HG02852 (cell line): Measurements from ENCODE around the gene KLHL35.

Experiments
- ATAC-seq: cut with Tn5 transposase; IDR thresholded peaks from one replicate; pipeline ENCODE4 v1.9.1; 2021; ENCODE audit warnings: mild to moderate bottlenecking, moderate library complexity; ENCODE audit not compliant: unreplicated experiment

Gene KLHL35

DNA sequence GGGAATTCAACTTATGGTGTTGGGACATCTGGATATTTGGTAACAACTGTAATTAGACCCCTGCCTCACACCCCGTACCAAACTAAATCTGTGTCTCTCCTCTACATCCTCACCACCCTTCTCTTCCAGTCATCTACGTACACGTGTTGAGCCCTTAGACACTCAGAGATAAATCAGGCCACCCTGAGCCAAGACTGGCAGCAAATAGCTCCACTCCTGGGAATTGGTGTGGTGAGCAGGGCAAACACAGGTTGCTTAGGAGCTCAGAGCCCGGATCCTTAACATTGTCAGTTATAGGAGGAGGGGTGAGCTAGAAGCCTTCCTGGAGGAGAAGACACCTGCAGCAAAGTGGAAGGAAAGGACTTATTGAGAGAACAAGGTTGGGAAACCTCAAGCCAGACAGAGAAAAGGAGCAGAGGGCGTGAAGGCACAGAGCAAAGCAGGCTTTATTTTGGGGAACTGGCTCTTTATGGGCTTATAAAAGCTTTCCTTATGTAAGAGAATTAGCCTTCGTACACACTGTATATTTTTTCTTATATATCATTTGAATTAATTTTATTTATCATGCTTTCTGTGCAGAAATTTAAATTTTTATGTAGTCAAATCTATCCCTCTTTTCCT lies 36.9 kb upstream of the KLHL35 start:
- ATAC-seq = no peak

DNA sequence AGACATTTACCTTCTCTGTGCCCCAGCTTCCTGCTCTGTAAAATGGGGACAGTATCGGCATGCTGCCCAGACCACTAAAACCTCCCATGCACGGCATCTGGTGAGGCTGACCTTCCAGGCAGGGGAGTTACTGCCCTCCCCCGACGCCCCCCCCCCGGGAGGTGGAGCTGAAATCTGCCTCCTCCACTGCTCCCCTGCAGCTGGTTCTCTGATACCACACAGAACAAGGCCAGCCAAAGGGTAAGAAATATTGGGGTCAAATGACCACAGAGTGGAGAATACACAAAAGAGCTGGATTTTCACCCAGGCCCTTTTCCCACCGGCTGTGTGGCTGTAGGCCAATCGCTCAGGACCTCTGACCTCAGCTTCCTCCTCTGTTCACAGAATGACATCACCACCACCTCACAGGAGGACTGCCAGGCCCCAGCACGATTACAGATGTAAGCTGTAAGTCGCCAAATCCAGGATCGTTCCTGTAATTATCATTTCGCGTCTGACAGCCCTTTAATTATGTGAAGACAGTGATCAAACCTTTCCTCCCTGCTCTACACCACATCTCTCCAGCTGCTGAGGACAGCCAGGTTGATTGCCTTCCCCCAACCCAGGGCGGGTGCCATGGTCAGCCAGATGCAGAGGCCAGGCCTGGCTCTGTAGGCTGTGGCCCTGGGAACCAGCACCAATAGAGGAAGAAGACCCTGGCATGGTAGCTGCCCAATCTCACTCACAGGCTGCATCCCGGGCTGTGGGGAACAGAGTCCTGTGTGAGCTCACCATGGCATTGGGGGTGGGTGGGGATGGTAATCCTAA lies 35.7 kb upstream of the KLHL35 start:
- no peak for ATAC-seq

DNA sequence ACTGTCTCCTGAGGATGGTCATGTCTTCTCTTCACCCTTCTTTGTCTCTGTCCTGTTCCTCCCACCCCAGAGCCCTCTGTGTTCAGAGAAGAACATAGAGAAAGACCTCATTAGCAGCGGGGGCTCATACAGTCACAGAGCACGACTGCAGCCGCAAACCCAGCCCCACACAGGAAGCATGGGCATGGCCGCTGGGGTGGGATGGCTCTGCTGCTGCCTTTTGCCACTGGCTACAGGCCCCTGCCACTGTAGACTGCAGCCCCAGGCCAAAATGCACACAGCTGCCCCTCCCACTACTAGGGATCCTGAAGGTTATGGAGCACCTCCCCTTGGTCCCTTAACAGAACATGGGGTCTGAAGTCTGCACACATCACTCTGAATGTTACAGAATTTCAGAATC lies 34.9 kb upstream of the KLHL35 start:
- ATAC-seq = no peak

DNA sequence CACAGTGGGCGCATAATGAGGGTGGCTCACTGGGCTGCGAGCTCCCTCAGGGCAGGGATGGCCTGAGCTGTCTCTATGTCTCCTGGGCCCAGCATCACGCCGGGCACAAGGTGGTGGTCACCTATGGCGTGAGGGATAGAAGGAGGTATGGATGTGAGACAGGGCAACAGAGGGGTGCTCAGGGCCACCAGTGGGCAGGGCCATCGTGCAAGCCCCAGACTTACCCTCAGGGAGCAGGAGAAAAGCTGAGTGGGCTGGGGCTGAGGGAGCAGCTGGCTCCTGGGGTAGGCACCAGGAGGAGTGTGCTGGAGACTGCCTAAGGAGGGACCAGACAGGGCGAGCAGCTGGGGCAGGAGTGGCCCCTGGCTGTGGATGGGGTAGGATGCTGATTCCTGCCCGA lies 34.3 kb upstream of the KLHL35 start:
- ATAC-seq = no peak

DNA sequence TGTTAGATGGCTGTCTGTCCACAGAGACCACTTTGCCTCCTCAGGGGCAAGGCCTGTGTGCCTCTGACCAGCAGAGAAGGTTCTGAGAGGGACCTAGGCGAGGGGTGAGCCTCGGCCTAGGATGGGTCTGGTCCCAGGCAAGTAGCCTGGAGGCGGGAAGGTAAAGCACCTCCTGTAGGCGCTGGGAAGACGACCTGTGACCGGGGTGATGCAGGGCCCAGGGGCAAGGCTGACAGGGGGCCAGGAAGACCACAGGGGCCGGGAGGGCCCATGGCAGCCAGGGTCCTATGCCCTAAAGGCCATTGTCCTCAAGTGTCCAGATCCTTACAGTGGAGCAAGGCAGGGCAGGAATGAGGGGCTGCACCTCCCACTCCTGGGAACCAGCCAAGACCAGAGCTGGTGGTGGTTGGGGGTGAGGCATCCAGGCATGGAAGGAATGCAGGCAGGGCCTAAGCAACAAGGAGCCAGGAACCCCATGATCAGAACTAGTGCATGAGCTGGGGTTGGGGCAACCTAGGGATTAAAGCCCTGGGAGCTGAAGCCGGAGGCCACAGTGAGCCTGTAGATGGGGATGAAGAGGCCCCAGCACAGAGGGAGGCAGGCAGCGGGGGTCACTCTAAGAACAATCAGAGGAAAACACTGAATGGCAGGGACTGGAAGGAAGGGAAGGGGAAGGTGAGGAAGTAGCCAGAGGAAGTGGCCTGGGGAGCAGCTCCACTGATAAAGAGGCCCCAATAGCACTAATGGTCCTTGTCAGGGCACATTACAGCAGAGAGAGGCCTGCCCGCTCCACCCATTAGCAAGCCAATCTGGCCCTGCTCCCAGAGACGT lies 32.9 kb upstream of the KLHL35 start:
- no peak for ATAC-seq

DNA sequence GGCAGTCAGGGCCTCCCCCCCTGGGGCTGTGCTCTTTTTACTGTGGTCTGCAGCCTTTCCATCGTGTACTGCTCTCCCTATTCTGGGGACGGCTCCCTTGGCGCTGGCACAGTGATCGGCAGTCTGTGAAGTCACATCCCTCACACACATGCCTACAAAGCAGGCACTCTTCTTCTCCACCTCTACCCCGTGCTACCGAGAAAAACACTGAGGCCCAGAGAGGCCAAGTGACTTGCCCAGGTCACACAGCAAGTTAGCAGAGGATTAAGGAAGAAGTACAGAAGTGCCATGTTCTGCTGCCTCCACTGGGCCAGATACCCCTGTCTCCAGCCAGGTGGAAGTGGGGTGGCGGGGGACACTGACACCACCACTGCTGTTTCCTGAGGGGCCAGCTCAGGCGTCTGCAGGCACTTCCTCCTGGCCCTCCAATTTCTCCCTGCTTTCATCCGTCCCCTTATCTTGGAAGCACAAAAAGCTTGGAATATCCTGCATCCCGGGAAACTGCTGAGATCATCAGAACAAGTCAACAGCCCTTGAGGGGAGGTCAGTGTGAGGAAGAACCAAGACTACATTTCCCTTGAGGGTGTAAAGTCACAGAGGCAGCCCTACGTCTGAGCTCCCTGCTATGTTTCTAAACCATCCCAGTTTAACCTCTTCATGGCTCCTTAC lies 30.2 kb upstream of the KLHL35 start:
- ATAC-seq = no peak

DNA sequence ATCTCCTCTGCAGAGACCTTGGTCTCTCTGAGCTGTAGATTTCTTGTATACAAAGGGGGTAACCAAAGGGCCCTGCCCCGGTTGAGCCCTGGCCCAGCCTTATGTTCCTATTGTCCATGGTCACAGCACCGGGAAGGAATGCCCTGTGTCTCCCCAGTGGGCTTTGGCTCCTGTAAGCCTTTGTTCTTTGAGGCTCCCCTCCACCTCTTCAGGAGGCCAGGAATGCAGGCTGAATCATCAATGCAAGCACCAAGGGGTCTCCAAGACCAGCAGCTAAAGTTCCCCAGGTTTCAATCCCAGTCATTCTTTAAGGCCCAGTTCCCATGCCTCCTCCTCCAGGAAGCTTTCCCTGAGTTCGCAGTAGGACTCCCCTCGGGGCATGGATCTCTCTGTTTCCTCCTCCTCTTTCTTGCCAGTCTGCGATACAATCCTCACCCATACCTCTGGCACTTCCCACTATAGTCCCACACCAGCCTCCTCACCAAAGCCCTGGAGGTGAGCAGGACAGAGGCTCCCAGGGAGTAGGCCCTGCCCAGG lies 29.2 kb upstream of the KLHL35 start:
- ATAC-seq = no peak

DNA sequence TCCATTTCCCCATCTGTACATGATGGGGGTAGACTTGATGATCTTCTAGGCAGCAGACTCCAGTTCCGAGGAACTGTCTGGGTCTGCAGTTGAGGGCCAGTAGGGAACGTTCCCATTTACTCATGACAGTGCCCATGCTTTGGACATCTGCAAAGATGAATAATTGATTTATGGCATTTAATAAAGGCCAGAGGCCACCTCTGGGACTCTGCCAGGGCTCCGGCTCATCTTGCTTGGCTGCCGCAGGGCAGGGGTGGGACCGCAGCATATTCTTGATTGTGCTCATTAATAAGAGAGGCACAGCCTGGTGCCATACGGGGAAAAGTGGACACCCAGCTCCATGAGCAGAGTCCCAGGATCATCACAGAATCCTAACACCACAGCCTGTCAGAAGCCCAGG lies 28.1 kb upstream of the KLHL35 start:
- no peak for ATAC-seq

DNA sequence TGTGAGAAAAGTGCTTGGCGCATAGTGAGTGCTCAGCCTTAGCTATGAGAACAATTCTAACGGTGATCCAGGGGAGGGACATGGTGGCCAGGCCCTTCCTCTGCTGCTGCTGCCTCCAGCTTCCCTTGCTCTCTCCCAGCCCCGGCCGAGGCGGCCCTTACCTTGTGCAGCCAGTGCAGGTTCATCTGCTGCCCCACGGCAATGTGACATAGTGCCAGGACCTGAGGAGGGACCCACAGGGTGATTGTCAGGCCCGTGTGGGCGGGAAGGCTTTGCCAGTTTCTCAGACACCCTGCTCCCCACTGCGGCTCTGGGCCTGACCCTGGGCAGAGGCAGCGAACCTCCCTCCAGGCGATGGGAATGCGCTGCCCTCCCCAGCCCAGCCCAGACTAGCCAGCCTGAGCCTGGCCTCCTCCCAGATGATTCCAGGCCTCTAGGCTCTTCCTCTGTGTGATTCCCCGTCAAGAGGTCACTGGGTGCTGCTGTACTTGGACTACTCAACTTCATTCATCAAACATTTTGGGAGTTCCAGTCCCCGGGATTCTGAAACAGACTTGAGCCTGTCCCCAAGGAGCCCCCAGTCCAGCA lies 23.7 kb upstream of the KLHL35 start:
- ATAC-seq = no peak

DNA sequence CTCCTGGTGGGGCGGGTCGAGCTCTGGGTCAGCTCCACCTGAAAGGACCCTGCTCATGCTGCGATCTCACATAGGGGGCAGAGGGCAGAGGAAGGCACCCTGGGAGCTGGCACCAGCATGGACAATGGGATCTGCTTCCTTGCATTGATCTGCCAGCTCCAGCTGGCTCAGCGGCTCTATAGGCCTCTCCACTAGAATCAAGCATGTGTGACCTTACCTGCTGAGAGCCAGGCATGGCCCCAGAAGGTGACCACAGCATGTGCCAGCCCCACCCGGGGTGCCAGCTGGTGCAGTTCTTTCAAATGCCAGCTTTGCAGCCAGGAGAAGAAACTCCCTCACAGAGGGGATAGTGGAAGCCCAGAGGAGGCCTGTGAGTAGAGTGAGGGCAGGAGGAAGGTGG lies 22.0 kb upstream of the KLHL35 start:
- ATAC-seq = no peak

DNA sequence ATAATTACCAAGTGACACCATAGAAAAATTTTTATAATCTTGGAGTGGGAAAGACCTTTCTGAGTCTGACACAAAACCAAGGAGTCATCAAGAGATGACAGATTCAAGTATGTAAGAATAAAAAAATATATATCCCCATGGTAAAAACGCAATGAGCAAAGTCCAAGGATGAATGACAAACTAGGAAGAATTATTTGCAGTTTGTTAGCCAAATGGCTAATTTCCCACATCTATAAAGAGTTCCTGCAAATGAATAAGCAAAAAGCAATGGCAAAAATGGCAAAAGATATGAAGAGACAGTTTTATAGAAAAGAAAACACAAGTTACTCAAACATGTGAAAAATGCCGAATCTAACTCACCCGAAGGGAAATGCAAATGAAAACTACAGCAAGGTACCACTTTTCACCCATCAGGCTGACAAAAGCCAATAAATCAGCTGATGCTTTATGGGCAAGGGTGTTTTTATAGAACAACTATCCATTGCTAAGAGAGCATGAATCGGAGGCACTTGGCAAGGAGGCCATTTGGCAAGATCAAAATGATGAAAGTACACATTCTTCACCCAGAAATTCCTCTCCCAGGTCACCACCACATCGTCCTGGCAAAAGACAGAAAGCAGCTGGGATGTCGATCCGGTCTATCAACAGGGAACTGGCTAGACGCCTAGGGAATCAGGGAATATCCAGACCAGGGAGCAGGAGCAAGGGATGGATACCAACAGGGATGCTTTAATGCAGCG lies 21.1 kb upstream of the KLHL35 start:
- no peak for ATAC-seq

DNA sequence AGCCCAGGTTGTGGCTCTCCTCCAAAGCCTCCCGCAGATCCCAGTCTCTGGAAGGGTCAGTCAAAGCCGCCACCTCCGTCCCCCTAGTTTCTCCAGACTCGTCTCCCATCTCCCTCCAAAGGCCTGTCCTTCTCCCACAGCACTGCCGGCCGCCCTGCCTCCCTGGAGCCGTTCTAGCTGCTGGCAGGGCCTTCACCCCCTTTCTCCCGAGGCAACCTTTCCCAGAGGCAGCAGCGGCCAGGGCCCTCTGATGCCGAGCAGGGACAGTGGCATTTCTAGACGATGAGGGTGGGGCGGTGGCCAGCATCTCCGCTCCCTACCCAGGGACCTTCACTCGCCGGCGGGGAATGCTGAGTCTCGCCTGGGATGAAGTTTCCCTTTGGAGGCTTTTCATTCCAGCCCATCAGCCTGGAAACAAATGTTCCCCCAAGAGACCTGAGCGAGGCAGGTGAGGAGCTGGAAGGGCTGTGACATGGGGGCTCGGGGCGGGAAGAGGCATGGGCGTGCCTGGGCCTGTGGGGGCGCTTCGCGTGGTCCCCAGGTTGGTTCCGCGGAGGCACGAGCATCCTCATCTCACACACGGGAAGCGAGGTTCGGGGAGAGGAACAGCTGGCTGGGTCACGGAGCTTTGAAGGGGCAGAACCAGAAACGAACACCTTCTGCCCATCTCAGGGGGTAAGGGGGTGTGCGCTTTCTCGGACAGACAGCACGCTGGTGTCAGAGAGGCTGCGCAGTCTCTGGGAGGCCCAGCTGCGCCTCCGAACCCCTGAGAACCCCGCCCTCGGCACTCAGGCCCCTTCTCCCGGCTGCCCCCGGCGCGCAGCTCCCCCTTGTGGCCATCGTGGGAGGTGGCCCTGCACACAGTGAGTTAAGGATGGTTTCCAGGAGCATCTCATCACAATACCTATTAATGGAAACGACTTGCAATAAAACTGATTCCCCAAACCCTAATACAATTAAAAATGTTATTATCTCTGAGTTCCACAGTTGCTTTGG lies 18.1 kb upstream of the KLHL35 start:
- ATAC-seq = no peak

DNA sequence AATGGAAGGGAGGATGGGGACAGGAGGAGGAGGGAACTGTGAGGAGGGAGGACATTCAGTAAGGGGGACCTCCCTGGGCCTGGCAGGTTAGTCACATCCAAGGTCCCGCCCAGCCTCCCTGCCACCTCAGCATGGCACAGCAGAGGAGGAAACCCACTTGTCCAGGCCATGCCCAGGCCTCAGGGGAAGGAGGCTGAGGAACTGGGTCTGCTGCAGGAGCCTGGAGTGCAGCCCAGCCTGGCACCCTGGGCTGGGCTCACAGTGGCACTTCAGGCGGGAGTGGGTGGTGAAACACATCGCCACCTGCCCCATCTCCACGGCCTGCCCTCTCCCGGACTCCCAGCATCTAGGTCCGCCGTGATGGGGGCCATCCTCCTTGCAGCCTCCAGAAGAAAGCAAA lies 17.2 kb upstream of the KLHL35 start:
- ATAC-seq = no peak

DNA sequence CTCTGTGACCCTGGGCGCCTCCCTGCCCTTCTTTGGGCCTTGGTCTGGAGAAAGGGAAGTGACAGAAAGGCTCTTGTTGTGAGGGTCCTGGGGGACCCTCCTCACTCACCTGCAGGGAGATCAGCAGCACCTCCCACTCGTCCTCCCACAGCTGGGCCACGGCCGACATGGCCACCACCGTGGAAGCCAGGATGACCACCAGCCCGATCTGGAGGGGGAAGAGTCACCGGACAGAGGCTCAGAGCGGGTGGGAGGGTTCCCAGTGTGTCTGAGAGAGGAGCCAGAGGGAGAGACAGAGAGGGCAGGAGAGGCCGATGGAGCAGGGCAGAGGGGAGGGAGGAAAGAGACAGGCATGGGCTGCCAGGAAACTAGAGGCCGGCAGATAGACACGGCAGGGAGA lies 16.8 kb upstream of the KLHL35 start:
- ATAC-seq = no peak

DNA sequence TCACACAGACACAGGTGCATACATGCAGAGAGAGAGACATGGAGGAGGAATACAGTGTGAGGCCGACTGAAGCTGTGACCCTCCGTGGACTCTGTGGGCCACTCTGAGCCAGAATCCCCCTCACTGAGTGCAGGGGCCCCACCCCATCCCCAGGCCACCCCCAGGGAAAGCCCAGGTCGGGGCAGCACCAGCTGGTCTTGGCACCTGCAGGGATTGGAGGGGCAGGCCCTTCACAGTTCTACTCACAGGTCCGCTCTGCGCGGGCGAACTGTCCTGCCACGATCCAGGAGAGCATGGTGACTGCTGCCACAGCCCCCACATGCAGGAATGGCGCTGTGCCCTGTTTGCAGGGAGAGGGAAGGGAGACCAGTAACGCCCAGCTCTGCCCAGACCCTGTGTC lies 16.3 kb upstream of the KLHL35 start:
- ATAC-seq = no peak

DNA sequence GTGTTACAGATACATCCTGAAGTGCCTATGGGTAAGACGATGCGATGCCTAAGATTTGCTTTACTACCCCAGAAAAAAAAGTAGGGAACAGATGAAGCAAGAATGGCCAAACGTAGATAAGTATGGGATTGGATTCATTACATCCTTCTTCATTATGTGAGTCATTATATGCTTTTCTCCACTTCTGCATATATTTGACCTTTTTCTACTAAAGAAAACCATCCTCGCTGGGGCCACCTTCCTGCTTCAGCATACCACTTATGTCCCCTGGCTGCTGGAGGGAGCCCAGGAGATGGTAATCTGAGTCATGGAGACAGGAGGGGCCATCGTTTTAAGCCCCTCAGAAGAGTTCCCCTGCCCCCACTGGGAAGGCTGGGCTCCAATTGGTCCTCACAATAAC lies 14.4 kb upstream of the KLHL35 start:
- ATAC-seq = no peak

DNA sequence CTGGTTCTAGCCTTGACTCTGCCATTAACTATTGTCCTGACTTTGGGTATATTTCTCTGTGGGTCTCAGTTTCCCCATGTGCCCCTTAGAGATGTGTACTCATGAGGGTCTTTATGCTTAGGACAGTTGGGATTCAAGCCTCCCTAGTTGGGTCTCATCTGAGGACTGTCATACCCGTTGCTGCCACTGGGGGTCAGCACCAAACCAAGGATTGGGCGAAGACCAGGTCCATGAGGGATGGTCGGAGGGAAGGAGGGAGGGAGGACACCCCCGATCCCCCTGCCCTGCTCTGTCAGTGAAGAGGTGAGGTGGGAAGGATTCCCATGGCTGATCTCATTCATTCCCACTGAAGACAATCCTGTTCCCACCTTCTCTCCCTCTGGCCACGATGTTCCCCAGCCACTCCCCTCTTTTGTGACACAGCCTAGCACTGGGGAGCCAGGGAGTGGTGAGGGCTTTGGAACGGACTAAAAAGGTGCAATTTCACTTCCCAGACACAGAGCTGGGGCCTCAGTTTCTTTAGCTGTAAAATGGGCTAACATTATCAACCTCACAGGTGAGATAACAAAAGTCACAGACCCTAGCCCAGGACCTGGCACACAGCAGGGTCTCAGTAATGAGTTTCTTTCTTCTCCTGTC lies 12.4 kb upstream of the KLHL35 start:
- no peak for ATAC-seq

DNA sequence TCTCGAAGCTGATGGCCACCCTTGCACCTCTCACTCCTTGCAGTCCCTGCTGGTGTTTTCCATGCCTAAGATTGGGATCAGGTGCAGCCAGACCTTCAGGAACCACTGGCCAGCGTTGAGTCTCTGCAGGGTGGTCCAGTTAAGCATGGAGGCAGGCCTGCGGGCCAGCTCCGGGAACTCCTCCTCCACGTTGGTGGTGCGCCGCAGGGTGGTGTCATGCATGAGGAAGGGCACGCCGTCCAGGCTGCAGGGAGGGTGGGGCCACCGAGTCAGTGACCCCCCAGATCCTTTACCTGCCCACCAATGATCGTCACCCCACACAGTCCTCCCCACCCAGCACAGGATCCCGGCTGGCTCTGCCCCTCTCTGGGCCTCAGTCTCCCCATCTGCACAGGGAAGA lies 10.0 kb upstream of the KLHL35 start:
- no peak for ATAC-seq
